CD4-positive, alpha-beta T cell treated with Interleukin-17A for 4 hours (primary cell): Measurements from ENCODE around the gene CFB.
"Not testable (repeated sequence)": the region's sequence is repeated elsewhere in the genome, so short reads cannot be mapped to it uniquely, and the experiment has no call there.

ENCODE experiments used
- DNase-seq: peaks from one replicate; pipeline ENCODE4 v3.0.0-alpha.2; 2020; ENCODE audit warnings: mixed read lengths

CFB gene

GRCh38 chr6:31971993-31972708 lies 26.3 kb downstream of the CFB start, which contains the start of gene DXO:
TSS of gene DXO (minus strand) at chr6:31972138. CDS start at chr6:31971675, 463 bp downstream.
- DNase-seq, result peak; percentile 96

DNA sequence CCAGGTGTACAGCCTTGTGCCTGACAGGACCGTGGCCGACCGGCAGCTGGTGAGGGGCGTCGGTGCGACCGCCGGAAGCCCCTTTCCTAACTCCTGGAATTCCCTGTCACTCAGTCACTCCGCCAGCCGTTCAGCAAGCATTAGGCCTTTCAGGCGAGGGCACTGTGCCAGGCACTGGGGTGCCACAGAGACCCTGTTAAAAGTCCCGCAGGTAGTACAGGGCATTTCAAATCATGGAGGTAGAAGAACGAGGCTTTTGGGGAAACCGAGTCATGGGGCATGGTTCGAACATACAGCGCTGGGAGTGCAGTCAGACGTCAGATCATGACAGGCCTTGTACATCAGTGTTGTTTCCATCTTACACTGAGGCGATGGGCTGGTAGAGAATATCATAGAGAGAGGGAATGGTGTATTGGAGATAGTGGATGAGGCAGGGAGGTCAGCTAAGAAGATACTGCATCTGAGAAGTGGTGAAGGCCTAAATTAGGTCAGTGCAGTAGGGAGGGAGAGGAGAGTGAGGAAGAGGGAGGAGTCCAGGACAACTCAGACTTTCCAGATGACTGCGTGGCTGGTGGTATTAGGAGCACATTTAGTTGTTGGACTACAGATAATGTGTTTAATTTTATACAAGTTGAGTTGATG lies 26.9 kb downstream of the CFB start:
- no peak for DNase-seq

GRCh38 chr6:31976065-31976464 lies 30.2 kb downstream of the CFB start:
- not testable (repeated sequence) for DNase-seq

DNA sequence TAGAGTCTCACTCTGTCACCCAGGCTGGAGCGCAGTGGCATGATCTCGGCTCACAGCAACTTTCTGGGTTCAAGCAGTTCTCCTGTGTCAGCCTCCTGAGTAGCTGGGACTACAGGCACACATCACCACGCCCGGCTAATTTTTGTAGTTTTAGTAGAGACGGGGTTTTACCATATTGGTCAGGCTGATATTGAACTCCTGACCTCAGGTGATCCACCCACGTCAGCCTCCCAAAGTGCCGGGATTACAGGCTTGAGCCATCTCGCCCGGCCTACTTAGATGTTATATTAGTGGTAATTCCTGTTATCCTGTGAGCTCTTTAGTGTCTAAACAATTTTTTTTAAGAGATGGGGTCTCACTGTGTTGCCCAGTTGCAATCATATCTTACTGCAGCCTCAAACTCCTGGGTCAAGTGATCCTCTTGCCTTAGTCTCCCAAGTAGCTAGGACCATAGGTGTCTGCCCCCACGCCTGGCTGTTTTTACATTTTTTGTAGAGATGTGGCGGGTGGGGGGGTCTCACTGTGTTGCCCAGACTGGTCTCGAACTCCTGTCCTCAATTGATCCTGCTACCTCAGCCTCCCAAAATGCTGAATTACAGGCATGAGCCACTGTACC lies 32.0 kb downstream of the CFB start:
- DNase-seq, result no peak

DNA sequence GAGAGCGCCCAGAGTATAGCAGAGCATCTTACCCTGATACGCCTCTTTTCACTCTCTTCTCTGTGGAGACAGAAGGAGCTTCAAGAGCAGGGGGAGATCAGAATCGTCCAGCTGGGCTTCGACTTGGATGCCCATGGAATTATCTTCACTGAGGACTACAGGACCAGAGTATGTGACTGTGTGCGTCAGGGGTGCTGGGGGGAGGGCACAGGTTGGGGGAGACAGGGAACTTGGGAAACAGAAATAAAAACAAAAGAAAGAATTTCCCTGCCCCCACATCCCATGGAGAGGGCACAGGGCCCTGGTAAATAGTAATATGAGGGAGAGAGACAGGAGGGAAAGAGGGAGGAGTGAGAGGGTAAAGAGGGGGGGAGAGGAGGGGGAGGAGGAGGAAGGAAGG lies 32.9 kb downstream of the CFB start:
- no peak for DNase-seq

DNA sequence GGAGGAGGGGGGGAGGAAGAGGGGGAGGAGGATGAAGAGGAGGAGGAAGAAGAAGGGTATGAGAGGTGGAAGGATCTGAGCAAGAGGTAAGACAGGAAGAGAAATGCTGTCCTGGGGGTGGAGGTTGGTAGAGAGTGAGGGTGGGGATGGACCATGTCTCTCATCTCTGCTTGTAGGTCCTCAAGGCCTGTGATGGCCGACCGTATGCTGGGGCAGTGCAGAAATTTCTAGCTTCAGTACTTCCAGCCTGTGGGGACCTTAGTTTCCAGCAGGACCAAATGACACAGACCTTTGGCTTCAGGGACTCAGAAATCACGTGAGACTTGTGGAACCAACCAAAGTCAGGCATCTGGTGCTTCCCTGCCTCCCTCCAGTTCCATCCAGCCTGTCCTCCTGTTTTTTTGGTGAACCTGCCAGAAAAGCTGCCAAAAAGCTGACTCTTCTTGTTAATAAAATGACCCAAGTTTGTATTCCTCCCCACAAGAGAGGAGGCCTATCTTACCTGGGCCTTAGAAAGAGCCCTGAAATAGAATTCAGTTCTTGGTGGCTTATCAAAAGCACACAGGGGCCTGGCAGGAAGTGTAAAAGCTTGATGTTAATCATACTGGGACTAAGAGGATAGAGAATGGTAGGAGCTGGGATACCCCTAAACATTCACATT lies 33.5 kb downstream of the CFB start:
- peak; percentile 32 for DNase-seq

DNA sequence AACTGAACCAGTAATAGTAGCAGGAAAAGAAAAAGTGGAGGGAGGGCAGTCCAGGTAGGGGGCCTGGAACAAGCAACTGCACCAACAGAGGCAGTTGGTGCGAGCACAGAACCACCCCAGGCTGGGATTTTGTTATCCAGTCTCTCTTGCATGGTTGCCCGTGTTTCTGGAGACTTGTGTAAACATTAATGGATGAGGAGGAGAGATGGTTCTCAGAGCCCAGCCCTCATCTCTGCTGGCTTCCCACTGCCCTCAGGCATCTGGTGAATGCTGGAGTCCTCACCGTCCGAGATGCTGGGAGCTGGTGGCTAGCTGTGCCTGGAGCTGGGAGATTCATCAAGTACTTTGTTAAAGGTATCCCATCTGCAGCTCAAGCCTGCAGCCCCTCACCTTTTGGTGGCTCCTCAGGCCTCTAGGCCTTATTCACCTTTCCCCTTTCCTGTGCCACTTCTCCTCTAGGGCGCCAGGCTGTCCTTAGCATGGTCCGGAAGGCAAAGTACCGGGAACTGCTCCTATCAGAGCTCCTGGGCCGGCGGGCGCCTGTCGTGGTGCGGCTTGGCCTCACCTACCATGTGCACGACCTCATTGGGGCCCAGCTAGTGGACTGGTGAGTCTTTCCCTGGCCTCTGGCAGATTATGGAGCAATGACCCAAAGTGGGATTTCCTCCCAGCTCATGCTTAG lies 34.4 kb downstream of the CFB start:
- DNase-seq, result not testable (repeated sequence)

DNA sequence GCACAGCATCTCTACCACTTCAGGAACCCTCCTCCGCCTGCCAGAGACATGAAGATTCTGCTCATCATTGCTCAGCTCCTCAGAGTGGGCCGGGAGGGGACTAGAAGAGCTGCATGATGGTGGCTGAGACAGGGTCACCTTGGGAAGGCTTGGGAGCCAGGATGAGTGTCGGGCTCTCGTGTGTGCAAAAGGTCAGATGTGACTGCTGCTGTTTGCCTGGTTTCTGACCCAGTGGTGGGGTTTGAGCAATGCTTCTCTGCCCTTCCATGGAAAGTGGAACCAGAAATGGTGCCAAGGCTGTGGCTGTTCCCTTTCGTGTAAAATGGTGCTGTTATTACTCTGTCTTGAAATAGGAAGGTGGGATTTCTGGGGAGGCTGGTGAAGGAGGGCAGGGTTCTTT lies 35.1 kb downstream of the CFB start:
- DNase-seq, result not testable (repeated sequence)

DNA sequence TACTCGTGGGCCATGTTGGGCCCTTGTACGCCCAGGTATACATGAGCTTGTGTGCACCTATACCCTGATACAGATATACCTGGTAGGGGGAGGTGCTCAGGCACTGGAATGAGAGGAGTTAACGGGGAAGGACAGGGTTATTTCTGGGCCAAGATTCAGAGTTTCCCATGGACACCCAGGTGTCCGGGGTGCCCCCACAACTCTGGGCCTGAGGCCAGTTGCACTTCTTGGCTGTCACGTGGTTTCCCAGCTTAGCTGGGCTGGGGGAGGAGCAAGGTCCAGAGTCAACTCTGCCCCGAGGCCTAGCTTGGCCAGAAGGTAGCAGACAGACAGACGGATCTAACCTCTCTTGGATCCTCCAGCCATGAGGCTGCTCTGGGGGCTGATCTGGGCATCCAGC lies 35.8 kb downstream of the CFB start, which contains the start of gene C4A:
TSS of gene C4A (plus strand) at position 314 of the 400 bp plus-strand sequence. CDS start at position 365, 51 bp downstream.
- not testable (repeated sequence) for DNase-seq

GRCh38 chr6:31989363-31989762 lies 43.5 kb downstream of the CFB start:
- not testable (repeated sequence) for DNase-seq

DNA sequence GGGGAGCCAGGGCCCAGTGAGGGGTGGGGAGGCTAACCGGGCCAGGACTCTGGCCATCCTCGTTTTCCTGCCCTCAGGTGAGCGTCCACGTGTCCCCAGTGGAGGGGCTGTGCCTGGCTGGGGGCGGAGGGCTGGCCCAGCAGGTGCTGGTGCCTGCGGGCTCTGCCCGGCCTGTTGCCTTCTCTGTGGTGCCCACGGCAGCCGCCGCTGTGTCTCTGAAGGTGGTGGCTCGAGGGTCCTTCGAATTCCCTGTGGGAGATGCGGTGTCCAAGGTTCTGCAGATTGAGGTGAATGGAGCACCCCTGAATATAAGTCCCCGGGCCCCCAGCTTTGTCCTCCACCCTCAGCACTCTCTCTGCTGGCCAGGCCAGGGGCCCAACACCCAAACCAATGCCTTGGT lies 48.5 kb downstream of the CFB start:
- not testable (repeated sequence) for DNase-seq

DNA sequence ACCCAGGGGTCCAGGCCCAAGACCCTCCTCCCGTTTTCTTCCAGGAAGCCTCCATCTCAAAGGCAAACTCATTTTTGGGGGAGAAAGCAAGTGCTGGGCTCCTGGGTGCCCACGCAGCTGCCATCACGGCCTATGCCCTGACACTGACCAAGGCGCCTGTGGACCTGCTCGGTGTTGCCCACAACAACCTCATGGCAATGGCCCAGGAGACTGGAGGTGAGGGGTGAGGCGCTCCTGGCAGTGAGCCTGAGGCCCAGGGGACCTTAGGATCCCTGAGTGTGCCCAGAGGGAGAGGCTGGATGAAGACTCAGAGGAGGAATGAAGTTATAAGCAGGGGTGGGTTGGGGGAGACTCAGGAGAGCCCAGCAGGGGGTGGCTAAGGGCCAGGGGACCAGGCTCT lies 50.5 kb downstream of the CFB start:
- not testable (repeated sequence) for DNase-seq
